IMR-90 (cell line): ENCODE data around the gene UNC79. TPM values are rescaled to one million over a fixed set of nuclear protein-coding genes. Genes with fewer than 3 reads are reported as not detected.

Experiments
- ATAC-seq: fragments of 200-7000 bp; cut with Tn5 transposase; 2 replicates; pipeline ENCODE4 v1.9.1; 2020; ENCODE audit warnings: low read depth, mild to moderate bottlenecking, moderate library complexity
- BruUV-seq: library from RNA; stranded (reverse); fragments of 400-500 nt; replicated peaks from 2 replicates; lab custom pipeline; 2021; lab: Mats Ljungman, UMichigan
- CTCF ChIA-PET: fragments of 300-600 bp; formaldehyde crosslinking; extraction: SDS; loops from one replicate; lab custom pipeline; 2021; ENCODE audit warnings: antibody characterized with exemption; lab: Yijun Ruan, JAX
- POLR2A ChIA-PET: fragments of 300-600 bp; sonication (Branson Sonifier 250); formaldehyde crosslinking; loops from one replicate; lab custom pipeline; 2022; ENCODE audit warnings: antibody characterized with exemption; ENCODE audit not compliant: unreplicated experiment; lab: Charles Lee
- DNase-seq: peaks from one replicate; pipeline ENCODE4 v3.0.0; 2013
- H2AFZ ChIP-seq: replicated peaks from 2 replicates; pipeline ENCODE3; 2013; ENCODE audit warnings: low read length, mild to moderate bottlenecking; ENCODE audit not compliant: poor library complexity
- H2AK5ac ChIP-seq: 2 replicates; pipeline ENCODE4 v1.6.1; 2013; ENCODE audit warnings: low read depth, low read length, inconsistent platforms
- H2AK9ac ChIP-seq: replicated peaks from 2 replicates; pipeline ENCODE3; 2013; ENCODE audit warnings: mild to moderate bottlenecking, low read depth, low read length, moderate library complexity; ENCODE audit not compliant: poor library complexity
- H2BK120ac ChIP-seq: 2 replicates; pipeline ENCODE4 v1.6.1; 2013; ENCODE audit warnings: low read depth, low read length, inconsistent platforms
- H2BK15ac ChIP-seq: 3 replicates; pipeline ENCODE4 v1.6.1; 2013; ENCODE audit warnings: low read depth, low read length, inconsistent platforms
- H2BK20ac ChIP-seq: 2 replicates; pipeline ENCODE4 v1.6.1; 2013; ENCODE audit warnings: low read depth, mild to moderate bottlenecking, inconsistent platforms, low read length, moderate library complexity
- H2BK5ac ChIP-seq: 2 replicates; pipeline ENCODE4 v1.6.1; 2013; ENCODE audit warnings: mild to moderate bottlenecking, low read depth, low read length, inconsistent platforms; ENCODE audit not compliant: poor library complexity, severe bottlenecking
- H3K14ac ChIP-seq: replicated peaks from 2 replicates; pipeline ENCODE4 v1.6.1; 2013; ENCODE audit warnings: low read depth, low read length, inconsistent platforms
- H3K18ac ChIP-seq: 2 replicates; pipeline ENCODE4 v1.6.1; 2013; ENCODE audit warnings: low read depth, low read length, control low read depth
- H3K23ac ChIP-seq: 2 replicates; pipeline ENCODE4 v1.6.1; 2013; ENCODE audit warnings: low read depth, low read length, inconsistent platforms
- H3K27ac ChIP-seq: 2 replicates; pipeline ENCODE4 v1.5.1; 2013; ENCODE audit warnings: mild to moderate bottlenecking, control low read depth, low read length; ENCODE audit not compliant: insufficient read depth
- H3K27me3 ChIP-seq: 2 replicates; pipeline ENCODE4 v1.6.1; 2013; ENCODE audit warnings: low read length; ENCODE audit not compliant: control insufficient read depth, insufficient read depth
- H3K36me3 ChIP-seq: 2 replicates; pipeline ENCODE4 v1.6.1; 2013; ENCODE audit warnings: low read length, mixed read lengths; ENCODE audit not compliant: control insufficient read depth, insufficient read depth
- H3K4ac ChIP-seq: 2 replicates; pipeline ENCODE4 v1.6.1; 2013; ENCODE audit warnings: low read depth, low read length, inconsistent platforms
- H3K4me1 ChIP-seq: 2 replicates; pipeline ENCODE4 v1.6.1; 2013; ENCODE audit warnings: low read length, mixed read lengths; ENCODE audit not compliant: control insufficient read depth, insufficient read depth
- H3K4me2 ChIP-seq: 2 replicates; pipeline ENCODE4 v1.6.1; 2013; ENCODE audit warnings: low read depth, mild to moderate bottlenecking, control low read depth, low read length, moderate library complexity
- H3K4me3 ChIP-seq: 2 replicates; pipeline ENCODE4 v1.5.1; 2013; ENCODE audit warnings: low read depth, mild to moderate bottlenecking, control low read depth, low read length, moderate library complexity; ENCODE audit not compliant: insufficient read depth
- H3K56ac ChIP-seq: 2 replicates; pipeline ENCODE4 v1.6.1; 2013; ENCODE audit warnings: low read length, inconsistent platforms; ENCODE audit not compliant: insufficient read depth; ENCODE audit errors: extremely low read depth
- H3K79me1 ChIP-seq, 2 experiments: 2 replicates each; pipeline ENCODE4 v1.6.1; 2013; ENCODE audit warnings: low read length in 2 of 2, inconsistent platforms in 1 of 2, low read depth in 1 of 2
- H3K9ac ChIP-seq: 2 replicates; pipeline ENCODE4 v1.6.1; 2013; ENCODE audit warnings: low read depth, low read length, control low read depth
- H3K9me1 ChIP-seq: 2 replicates; pipeline ENCODE4 v1.6.1; 2013; ENCODE audit warnings: low read length, inconsistent platforms; ENCODE audit not compliant: insufficient read depth
- H3K9me3 ChIP-seq: 2 replicates; pipeline ENCODE4 v1.6.1; 2013; ENCODE audit warnings: low read length; ENCODE audit not compliant: control insufficient read depth, insufficient read depth
- H4K20me1 ChIP-seq: 2 replicates; pipeline ENCODE4 v1.6.1; 2013; ENCODE audit warnings: low read length, inconsistent platforms; ENCODE audit not compliant: insufficient read depth
- H4K5ac ChIP-seq: 2 replicates; pipeline ENCODE4 v1.6.1; 2013; ENCODE audit warnings: mild to moderate bottlenecking, low read depth, low read length, control low read depth
- H4K8ac ChIP-seq, 2 experiments: 2 replicates each; pipeline ENCODE4 v1.6.1; 2013; ENCODE audit warnings: low read depth in 2 of 2, low read length in 2 of 2, control low read depth in 1 of 2, inconsistent platforms in 1 of 2
- H4K91ac ChIP-seq: 2 replicates; pipeline ENCODE4 v1.6.1; 2013; ENCODE audit warnings: low read depth, low read length, inconsistent platforms; ENCODE audit not compliant: insufficient read depth
- CTCF ChIP-seq: conservative IDR thresholded peaks from 2 replicates; pipeline ENCODE4 v1.5.1; 2012; ENCODE audit warnings: mild to moderate bottlenecking, low read depth, low read length, improper control_type of control experiment
- RFX5 ChIP-seq: IDR thresholded peaks from 2 replicates; pipeline ENCODE4 v1.8.0; 2012; ENCODE audit warnings: low read depth, mild to moderate bottlenecking, low read length, moderate library complexity
- SMC3 ChIP-seq: fragments of 150-350 bp; IDR thresholded peaks from 2 replicates; pipeline ENCODE4 v1.6.1; 2016; ENCODE audit warnings: low read depth, mild to moderate bottlenecking, antibody characterized with exemption, low read length, moderate library complexity
- dilution Hi-C: fragments of 300-500 bp; cut with HindIII; formaldehyde crosslinking; loops from one replicate; pipeline ENCODE4 v1.14.3; 2018; ENCODE audit warnings: low sequenced_read_pairs; ENCODE audit not compliant: unreplicated experiment
- in situ Hi-C: fragments of 300-500 bp; cut with MboI; formaldehyde crosslinking; loops from 3 replicates; pipeline ENCODE4 v1.14.3; 2019; ENCODE audit warnings: low sequenced_read_pairs, inconsistent platforms, mixed read lengths
- intact Hi-C: fragments of 100-400 bp; cut with micrococcal nuclease; formaldehyde crosslinking; loops from 2 replicates; pipeline ENCODE4 v1.10.0; 2022
- polyA plus RNA-seq, 3 experiments: library from polyadenylated mRNA; depleted of rRNA; stranded (reverse); fragments of >200 nt; gene quantifications; 2 replicates each; pipeline ENCODE4 v1.2.3, GENCODE V29; 2012; ENCODE audit warnings: low replicate concordance in 1 of 3
- total RNA-seq: library from RNA; depleted of rRNA; stranded (reverse); fragments of >200 nt; gene quantifications from 2 replicates; pipeline ENCODE4 v1.2.3, GENCODE V29; 2012

Gene UNC79
- total and polyA plus RNA-seq, 2 of the 4 experiments (the other 2 are of a cell fraction), result under 0.01 TPM

- no peak overlapping the region for H2BK5ac ChIP-seq
- no peak overlapping the region for H3K23ac ChIP-seq
- no peak for TF ChIP-seq CTCF
- no peak for TF ChIP-seq RFX5
- no peak for TF ChIP-seq SMC3
- H4K91ac ChIP-seq, result no peak overlapping the region
- H3K27ac ChIP-seq, result no peak overlapping the region
- no peaks in the 10 kb centered on the region for H3K79me1 ChIP-seq
- H3K56ac ChIP-seq, result no peak overlapping the region
- H4K8ac ChIP-seq, result no peak overlapping the region
- no peak overlapping the region for H3K4ac ChIP-seq
- no peaks in the 10 kb centered on the region for H3K36me3 ChIP-seq
- no peaks in the 10 kb centered on the region for H3K9me1 ChIP-seq
- dilution Hi-C loops, result no loop called here
- H2BK120ac ChIP-seq, result no peak overlapping the region
- intact Hi-C loops, result no loop called here
- H3K9ac ChIP-seq, result no peak overlapping the region
- ChIA-PET CTCF (no interaction called here), POLR2A (no interaction called here)
- no peak overlapping the region for H4K5ac ChIP-seq
- no peak overlapping the region for H3K18ac ChIP-seq
- in situ Hi-C loops, result no loop called here
- H3K9me3 ChIP-seq, result no peaks in the 10 kb centered on the region
- H3K4me2 ChIP-seq, result no peak overlapping the region
- BruUV-seq, result no TSS peak
- no peak overlapping the region for H3K14ac ChIP-seq
- H3K4me3 ChIP-seq, result no peak overlapping the region
- no peak for ATAC-seq
- no peak overlapping the region for H2BK15ac ChIP-seq
- no peak overlapping the region for H2BK20ac ChIP-seq
- no peaks in the 10 kb centered on the region for H3K4me1 ChIP-seq
- no peak overlapping the region for H2AK9ac ChIP-seq
- no peaks in the 10 kb centered on the region for H4K20me1 ChIP-seq
- no peak for DNase-seq
- no peak overlapping the region for H2AFZ ChIP-seq
- no peak overlapping the region for H2AK5ac ChIP-seq
- no peaks in the 10 kb centered on the region for H3K27me3 ChIP-seq
Measured at GRCh38 chr14:93606091-93606490, 175.4 kb downstream of the UNC79 start.
